Naive thymus-derived CD4-positive, alpha-beta T cell (primary cell): ENCODE results near the gene ANKS1B. TPM values are rescaled to one million over a fixed set of nuclear protein-coding genes. Genes with fewer than 3 reads are reported as not detected.
A peak's percentile ranks its signal among the peaks of the same experiment; 100 is the strongest.

Source experiments
- ATAC-seq: fragments of 150-1000 bp; cut with Tn5 transposase; 2 replicates; pipeline ENCODE4 v1.10.0; 2021; ENCODE audit warnings: mild to moderate bottlenecking, moderate library complexity
- CTCF ChIA-PET: fragments of 350-600 bp; sonication (Branson Sonifier 250); formaldehyde crosslinking; loops from one replicate; lab custom pipeline; 2021; ENCODE audit warnings: antibody characterized with exemption; lab: Charles Lee
- POLR2A ChIA-PET: fragments of 350-600 bp; sonication (Branson Sonifier 250); formaldehyde crosslinking; loops from one replicate; lab custom pipeline; 2021; ENCODE audit warnings: antibody characterized with exemption, inconsistent platforms; lab: Charles Lee
- DNase-seq, 9 donors: peaks; one replicate each; pipeline versions ENCODE4 v3.0.0 to v3.0.0-alpha.2; 2020 to 2022; ENCODE audit warnings: mixed read lengths in 1 of 9
- H3K27ac ChIP-seq: one replicate; pipeline ENCODE4 v1.7.0; 2013; ENCODE audit warnings: mild to moderate bottlenecking, low read depth, low read length, moderate library complexity
- H3K27me3 ChIP-seq, 2 donors: one replicate each; pipeline ENCODE4 v1.7.0; 2013; ENCODE audit warnings: low read length in 2 of 2, mild to moderate bottlenecking in 2 of 2, moderate library complexity in 2 of 2; ENCODE audit not compliant: control insufficient read depth in 2 of 2, insufficient read depth in 2 of 2
- H3K36me3 ChIP-seq, 3 experiments: 1 replicate in 2 of 3; 2 replicates in 1 of 3; pipeline ENCODE4 v1.7.0; 2013; ENCODE audit warnings: low read length in 3 of 3, mild to moderate bottlenecking in 3 of 3, moderate library complexity in 1 of 3; ENCODE audit not compliant: insufficient read depth in 3 of 3, control insufficient read depth in 2 of 3
- H3K4me1 ChIP-seq, 2 donors: one replicate each; pipeline ENCODE4 v1.7.0; 2013; ENCODE audit warnings: low read length in 2 of 2, mild to moderate bottlenecking in 2 of 2, moderate library complexity in 1 of 2; ENCODE audit not compliant: control insufficient read depth in 2 of 2, insufficient read depth in 2 of 2
- H3K4me3 ChIP-seq: 2 replicates; pipeline ENCODE4 v1.7.0; 2013; ENCODE audit warnings: mild to moderate bottlenecking, low read length
- H3K9me3 ChIP-seq, 3 experiments: 1 replicate in 2 of 3; 2 replicates in 1 of 3; pipeline ENCODE4 v1.7.0; 2013; ENCODE audit warnings: low read length in 3 of 3; ENCODE audit not compliant: control insufficient read depth in 2 of 3
- H3K27ac Mint-ChIP-seq, 9 donors: one replicate each; pipeline ENCODE4 v1.8.0; 2020 to 2022; ENCODE audit warnings: mixed read lengths in 9 of 9, mild to moderate bottlenecking in 8 of 9, moderate library complexity in 5 of 9, inconsistent platforms in 2 of 9
- H3K27me3 Mint-ChIP-seq, 5 donors: one replicate each; pipeline ENCODE4 v1.8.0; 2021 to 2022; ENCODE audit warnings: mixed read lengths in 5 of 5, mild to moderate bottlenecking in 1 of 5
- H3K36me3 Mint-ChIP-seq, 5 donors: one replicate each; pipeline ENCODE4 v1.8.0; 2020 to 2022; ENCODE audit warnings: mixed read lengths in 5 of 5, mild to moderate bottlenecking in 3 of 5, inconsistent platforms in 1 of 5
- H3K4me1 Mint-ChIP-seq, 7 donors: one replicate each; pipeline ENCODE4 v1.8.0; 2020 to 2022; ENCODE audit warnings: mixed read lengths in 7 of 7, mild to moderate bottlenecking in 3 of 7, inconsistent platforms in 1 of 7
- H3K4me3 Mint-ChIP-seq, 10 donors: one replicate each; pipeline ENCODE4 v1.8.0; 2020 to 2022; ENCODE audit warnings: mild to moderate bottlenecking in 10 of 10, mixed read lengths in 10 of 10, moderate library complexity in 6 of 10, inconsistent platforms in 2 of 10
- H3K9me3 Mint-ChIP-seq, 11 donors: one replicate each; pipeline ENCODE4 v1.8.0; 2020 to 2022; ENCODE audit warnings: mixed read lengths in 11 of 11, mild to moderate bottlenecking in 4 of 11, inconsistent platforms in 1 of 11, moderate library complexity in 1 of 11
- intact Hi-C, 2 donors: fragments of 100-400 bp; cut with micrococcal nuclease; formaldehyde crosslinking; loops; one replicate each; pipeline ENCODE4 v1.15.1; 2023
- polyA plus RNA-seq, 2 donors: library from polyadenylated mRNA; unstranded; fragments of 300-500 nt; fragmentation: Illumina TruSeq; gene quantifications; one replicate each; pipeline ENCODE4 v1.2.3, GENCODE V29; 2021
- total RNA-seq, 6 experiments: library from RNA in 5 of 6; stranded (reverse) in 5 of 6; gene quantifications; 1 replicate in 5 of 6; 2 replicates in 1 of 6; pipeline ENCODE4 v1.2.3 and lab custom pipeline; 2021 to 2026

Gene ANKS1B
- total and polyA plus RNA-seq, 7 experiments from 2014 or later: 0.97 TPM; not detected in 6

DNA sequence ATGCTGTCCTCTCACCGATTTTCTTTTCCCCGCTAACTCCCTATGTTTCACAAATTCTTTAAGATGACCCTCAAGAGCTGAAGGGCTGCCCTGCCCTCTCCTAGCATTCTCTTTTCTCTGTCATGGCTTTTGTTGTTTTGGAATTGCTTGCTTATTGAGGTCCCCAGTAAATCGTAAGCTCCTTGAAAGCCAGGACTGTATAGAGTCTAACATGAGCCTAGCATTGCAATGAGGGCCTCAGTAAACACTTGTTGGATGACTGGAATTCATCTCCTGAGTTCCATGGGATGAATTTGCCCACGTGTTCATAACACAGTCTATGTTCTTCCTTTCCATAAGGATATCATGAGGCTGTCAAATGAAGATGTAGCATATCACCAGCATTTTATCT lies 1247.4 kb downstream of the ANKS1B start:
- Mint-ChIP-seq H3K27me3 (peaks cover 0 to 13% (median 8%) of the 10 kb centered on the region in 5 donors), H3K4me3 (no peak overlapping the region), H3K9me3 (peaks cover 0 to 4% (median 0%) of the 10 kb centered on the region in 11 donors), H3K27ac (peak overlapping the region in 2 of 9 donors; percentile 40 to 44), H3K36me3 (peaks cover 0 to 27% (median 7%) of the 10 kb centered on the region in 5 donors), H3K4me1 (peaks cover 0 to 26% (median 0%) of the 10 kb centered on the region in 7 donors)
- ChIA-PET POLR2A (no interaction called here), CTCF (no interaction called here)
- no peaks in the 10 kb centered on the region for H3K27me3 ChIP-seq
- no peaks in the 10 kb centered on the region for H3K9me3 ChIP-seq
- H3K27ac ChIP-seq: no peak overlapping the region
- DNase-seq: no peak
- ATAC-seq: no peak
- intact Hi-C loops: no loop called here
- H3K36me3 ChIP-seq: peaks cover 0 to 16% (median 0%) of the 10 kb centered on the region in 3 experiments
- H3K4me1 ChIP-seq: no peaks in the 10 kb centered on the region
- no peak overlapping the region for H3K4me3 ChIP-seq

DNA sequence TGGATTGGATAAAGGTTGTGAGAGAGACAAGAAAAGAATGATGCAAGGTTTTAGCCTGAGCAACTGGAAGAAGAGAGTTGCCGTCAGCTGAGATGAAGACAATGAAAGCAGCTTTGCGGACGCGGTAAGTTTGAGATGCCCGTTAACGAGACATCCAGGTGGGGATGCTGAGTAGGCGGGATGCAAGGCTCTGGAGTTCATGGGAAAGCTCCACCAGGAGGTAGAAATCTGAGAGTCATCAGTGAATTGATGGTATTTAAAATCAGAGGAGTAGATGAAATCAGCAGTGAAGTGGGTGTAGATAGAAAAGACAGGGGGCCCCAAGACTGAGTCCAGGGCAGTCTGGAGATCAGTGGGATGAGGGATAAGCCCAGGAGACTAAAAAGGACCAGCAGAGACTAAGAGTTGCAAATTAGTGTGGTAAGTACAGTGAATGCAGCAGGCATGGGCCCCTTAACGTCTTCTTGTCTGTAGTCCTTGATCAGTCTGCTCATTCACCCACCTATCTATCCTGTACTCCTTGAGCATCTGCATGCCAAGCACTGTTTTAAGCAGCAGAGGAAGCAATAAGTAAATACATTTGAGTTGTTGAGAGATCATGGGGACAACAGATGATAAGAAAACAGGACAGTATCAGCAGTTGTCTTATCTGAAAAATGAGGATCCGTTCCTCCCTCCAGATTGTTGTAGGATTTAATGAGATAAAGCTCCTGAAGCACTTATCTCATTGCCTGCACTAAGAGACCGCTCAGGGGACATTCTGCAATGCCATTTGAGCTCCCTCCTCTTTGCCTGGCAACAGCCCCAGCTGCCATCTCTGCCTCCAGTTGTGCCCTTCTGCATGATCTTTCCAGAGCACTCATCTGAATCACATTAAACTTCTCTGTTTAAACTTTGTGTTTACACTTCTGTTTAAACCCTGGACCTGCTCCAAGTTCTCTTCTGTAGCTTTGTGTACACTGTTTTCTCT lies 1248.1 kb downstream of the ANKS1B start:
- Mint-ChIP-seq H3K36me3 (peaks cover 0 to 33% (median 12%) of the 10 kb centered on the region in 5 donors), H3K27me3 (peaks cover 0 to 9% (median 6%) of the 10 kb centered on the region in 5 donors), H3K4me1 (peaks cover 0 to 19% (median 0%) of the 10 kb centered on the region in 7 donors), H3K27ac (peak overlapping the region in 3 of 9 donors; percentile 31 to 44 (median 40)), H3K4me3 (no peak overlapping the region), H3K9me3 (peaks cover 0 to 4% (median 0%) of the 10 kb centered on the region in 11 donors)
- DNase-seq: no peak
- Histone ChIP-seq H3K4me3 (no peak overlapping the region), H3K27ac (no peak overlapping the region), H3K4me1 (no peaks in the 10 kb centered on the region), H3K36me3 (peaks cover 0 to 16% (median 0%) of the 10 kb centered on the region in 3 experiments), H3K9me3 (no peaks in the 10 kb centered on the region), H3K27me3 (no peaks in the 10 kb centered on the region)
- CTCF ChIA-PET: no interaction called here
- POLR2A ChIA-PET: no interaction called here
- intact Hi-C loops: no loop called here
- ATAC-seq: no peak

DNA sequence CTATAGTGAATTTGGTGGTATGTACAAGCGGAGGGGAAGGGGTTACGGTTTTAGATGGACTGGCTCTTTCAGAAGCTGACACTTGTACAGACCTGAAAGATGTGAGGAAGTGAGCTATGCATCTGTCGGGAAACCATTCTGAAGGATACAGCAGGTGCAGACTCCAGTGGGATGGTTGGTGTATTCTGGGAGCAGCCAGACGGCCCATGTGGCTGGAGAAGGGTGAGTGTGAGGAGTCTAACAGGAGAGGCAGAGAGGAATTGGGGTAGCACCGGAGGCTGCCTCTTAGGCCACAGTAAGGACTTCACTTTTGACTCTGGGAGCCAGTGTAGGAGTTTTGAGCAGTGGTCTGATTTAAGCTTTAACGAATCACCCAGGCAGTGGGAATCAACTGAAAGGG lies 1248.9 kb downstream of the ANKS1B start:
- H3K4me3 Mint-ChIP-seq: no peak overlapping the region

DNA sequence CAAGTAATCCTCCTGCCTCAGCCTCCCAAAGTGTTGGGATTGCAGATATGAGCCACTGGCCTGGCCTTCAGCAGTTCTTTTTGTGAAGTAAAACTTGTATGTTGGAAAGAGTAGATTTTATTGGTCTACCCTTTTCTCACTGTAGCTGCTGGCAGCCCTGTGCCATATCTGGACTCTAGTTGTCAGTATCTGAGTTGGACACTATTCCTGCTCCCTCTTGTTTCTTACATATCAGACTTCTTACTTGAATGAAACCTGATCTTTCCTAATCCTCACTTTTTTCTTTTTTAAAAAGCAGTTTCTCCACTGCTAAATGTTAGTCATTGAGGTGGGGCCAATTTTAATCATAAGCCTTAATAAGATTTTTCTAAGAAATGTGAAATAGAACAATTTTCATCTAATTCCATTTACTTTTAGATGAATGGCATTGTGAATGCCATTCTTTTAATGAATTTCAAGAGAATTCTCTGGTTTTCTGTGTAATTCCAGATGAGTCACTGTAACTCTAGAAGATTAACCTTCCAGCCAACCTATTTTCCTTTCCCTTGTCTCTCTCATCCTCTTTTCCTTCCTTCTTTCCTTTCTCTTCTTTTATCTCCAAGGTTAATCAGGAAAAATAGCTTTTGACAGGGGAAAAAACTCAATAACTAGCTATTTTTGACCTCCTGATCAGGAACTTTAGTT lies 1250.9 kb downstream of the ANKS1B start:
- Histone ChIP-seq H3K4me3 (no peak overlapping the region), H3K36me3 (peaks cover 0 to 38% (median 0%) of the 10 kb centered on the region in 3 experiments), H3K27me3 (no peaks in the 10 kb centered on the region), H3K9me3 (no peaks in the 10 kb centered on the region), H3K27ac (no peak overlapping the region), H3K4me1 (no peaks in the 10 kb centered on the region)
- intact Hi-C loops: no loop called here
- Mint-ChIP-seq H3K9me3 (no peaks in the 10 kb centered on the region), H3K36me3 (peaks cover 0 to 56% (median 26%) of the 10 kb centered on the region in 5 donors), H3K4me1 (peaks cover 0 to 3% (median 0%) of the 10 kb centered on the region in 7 donors), H3K27ac (no peak overlapping the region), H3K27me3 (no peaks in the 10 kb centered on the region), H3K4me3 (no peak overlapping the region)
- DNase-seq (no peak), ATAC-seq (no peak)
- ChIA-PET CTCF (no interaction called here), POLR2A (no interaction called here)

More for the DNA sequence above, 1248.9 kb downstream of the ANKS1B start:
- intact Hi-C loops: no loop called here
- no peaks in the 10 kb centered on the region for H3K4me1 ChIP-seq
- no peaks in the 10 kb centered on the region for H3K9me3 ChIP-seq
- ATAC-seq: no peak
- POLR2A ChIA-PET: no interaction called here
- Mint-ChIP-seq H3K27me3 (peaks cover 0 to under 1% (median 0%) of the 10 kb centered on the region in 5 donors), H3K4me1 (peaks cover 0 to 12% (median 0%) of the 10 kb centered on the region in 7 donors), H3K9me3 (no peaks in the 10 kb centered on the region), H3K27ac (peak overlapping the region in 1 of 9 donors; percentile 9), H3K36me3 (peaks cover 0 to 39% (median 14%) of the 10 kb centered on the region in 5 donors)
- CTCF ChIA-PET: no interaction called here
- no peak overlapping the region for H3K27ac ChIP-seq
- H3K36me3 ChIP-seq: peaks cover 0 to 22% (median 0%) of the 10 kb centered on the region in 3 experiments
- H3K4me3 ChIP-seq: no peak overlapping the region
- DNase-seq: no peak
- no peaks in the 10 kb centered on the region for H3K27me3 ChIP-seq

DNA sequence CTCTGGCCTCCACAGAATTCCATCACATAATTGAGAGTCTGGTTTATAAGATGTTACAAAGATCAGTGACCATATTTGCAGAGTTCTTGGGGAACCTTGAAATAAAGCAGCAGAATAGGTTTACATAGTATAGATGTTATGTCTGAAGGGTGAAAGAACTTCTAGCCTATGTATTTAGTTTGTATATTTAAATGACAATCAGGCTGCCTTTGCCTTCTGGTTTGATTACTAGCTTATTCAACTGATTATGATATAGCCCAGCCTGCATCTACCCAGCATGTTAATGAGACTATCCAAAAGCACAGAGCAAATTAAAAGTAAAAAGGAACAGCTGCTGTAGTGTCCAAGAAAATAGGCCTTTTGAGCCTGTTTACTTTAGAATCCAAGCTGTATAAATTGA lies 1254.3 kb downstream of the ANKS1B start:
- Histone ChIP-seq H3K4me3 (no peak overlapping the region), H3K27me3 (no peaks in the 10 kb centered on the region), H3K27ac (no peak overlapping the region), H3K36me3 (peaks cover 0 to 59% (median 6%) of the 10 kb centered on the region in 3 experiments), H3K9me3 (no peaks in the 10 kb centered on the region), H3K4me1 (no peaks in the 10 kb centered on the region)
- Mint-ChIP-seq H3K27ac (no peak overlapping the region), H3K36me3 (peaks cover 4 to 72% (median 29%) of the 10 kb centered on the region in 5 donors), H3K4me3 (no peak overlapping the region), H3K4me1 (peaks cover 0 to 3% (median 0%) of the 10 kb centered on the region in 7 donors), H3K9me3 (no peaks in the 10 kb centered on the region), H3K27me3 (no peaks in the 10 kb centered on the region)
- ChIA-PET CTCF (no interaction called here), POLR2A (no interaction called here)
- ATAC-seq (no peak), DNase-seq (no peak)
- intact Hi-C loops: no loop called here

DNA sequence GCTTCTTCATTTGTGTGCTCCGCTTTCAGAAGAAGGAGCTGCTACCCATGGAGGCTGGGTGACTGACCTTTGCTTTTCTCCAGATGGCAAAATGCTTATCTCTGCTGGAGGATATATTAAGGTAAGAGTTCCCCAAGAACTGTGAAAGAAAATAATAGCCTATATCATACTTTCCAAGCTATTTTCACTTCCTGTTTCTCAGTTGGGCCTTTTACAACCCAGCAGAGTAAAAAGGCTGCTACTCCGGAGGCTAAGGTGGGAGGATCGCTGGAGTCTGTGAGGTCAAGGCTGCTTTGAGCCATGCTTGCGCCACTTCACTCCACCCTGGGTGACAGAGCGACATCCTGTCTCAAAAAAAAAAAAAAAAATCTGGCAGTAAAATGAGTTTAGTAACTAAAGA lies 1257.5 kb downstream of the ANKS1B start:
- ATAC-seq (no peak), DNase-seq (no peak)
- peaks cover 3 to 61% (median 16%) of the 10 kb centered on the region in 3 experiments for H3K36me3 ChIP-seq
- ChIA-PET POLR2A (no interaction called here), CTCF (interaction anchor here (0.7 kb wide), 1 partner anchor 60 kb away, joined by 3 read pairs; no protein-coding TSS in a partner anchor)
- peaks cover 0 to 12% (median 0%) of the 10 kb centered on the region in 7 donors for H3K4me1 Mint-ChIP-seq
- H3K9me3 ChIP-seq: no peaks in the 10 kb centered on the region
- no peaks in the 10 kb centered on the region for H3K27me3 Mint-ChIP-seq
- H3K4me3 ChIP-seq: no peak overlapping the region
- no peaks in the 10 kb centered on the region for H3K27me3 ChIP-seq
- H3K36me3 Mint-ChIP-seq: peaks cover 16 to 73% (median 31%) of the 10 kb centered on the region in 5 donors
- H3K27ac Mint-ChIP-seq: peak overlapping the region in 1 of 9 donors; percentile 28
- no peak overlapping the region for H3K27ac ChIP-seq
- no peak overlapping the region for H3K4me3 Mint-ChIP-seq
- no peaks in the 10 kb centered on the region for H3K9me3 Mint-ChIP-seq
- no peaks in the 10 kb centered on the region for H3K4me1 ChIP-seq
- intact Hi-C loops: no loop called here
